HG03439 (cell line): Measurements from ENCODE around the gene GRAP2.
"Not testable (repeated sequence)": the region's sequence is repeated elsewhere in the genome, so short reads cannot be mapped to it uniquely, and the experiment has no call there.

Source experiments
- ATAC-seq: cut with Tn5 transposase; IDR thresholded peaks from one replicate; pipeline ENCODE4 v1.9.1; 2021; ENCODE audit warnings: mild to moderate bottlenecking, moderate library complexity; ENCODE audit not compliant: unreplicated experiment

Gene GRAP2

GRCh38 chr22:39900306-39901227 is at the start of gene GRAP2:
GRAP2 (plus strand) TSS chr22:39901084; CDS start chr22:39947107, 46,023 bp downstream.
- ATAC-seq, result no peak

GRCh38 chr22:39851606-39852315 is 49.1 kb upstream of the GRAP2 start:
- ATAC-seq, result no peak

GRCh38 chr22:39852799-39853198 is 48.1 kb upstream of the GRAP2 start:
- no peak for ATAC-seq

- ATAC-seq, result no peak
Measured at GRCh38 chr22:39856588-39856987, 44.3 kb upstream of the GRAP2 start.

GRCh38 chr22:39859903-39860588 is 40.8 kb upstream of the GRAP2 start:
- ATAC-seq, result no peak

- no peak for ATAC-seq
Measured at GRCh38 chr22:39868741-39869140, 32.1 kb upstream of the GRAP2 start.

- not testable (repeated sequence) for ATAC-seq
Measured at GRCh38 chr22:39869797-39870196, 31.1 kb upstream of the GRAP2 start.

GRCh38 chr22:39871008-39871798 is 29.7 kb upstream of the GRAP2 start:
- no peak for ATAC-seq

- no peak for ATAC-seq
Measured at GRCh38 chr22:39872548-39872947, 28.3 kb upstream of the GRAP2 start.

GRCh38 chr22:39873965-39874364 is 26.9 kb upstream of the GRAP2 start:
- ATAC-seq, result no peak

GRCh38 chr22:39875176-39875885 is 25.6 kb upstream of the GRAP2 start:
- not testable (repeated sequence) for ATAC-seq

GRCh38 chr22:39877079-39877845 is 23.6 kb upstream of the GRAP2 start:
- ATAC-seq, result no peak

GRCh38 chr22:39880722-39881121 is 20.2 kb upstream of the GRAP2 start:
- no peak for ATAC-seq

- ATAC-seq, result no peak
Measured at GRCh38 chr22:39883057-39883456, 17.8 kb upstream of the GRAP2 start.

GRCh38 chr22:39889924-39890323 is 11.0 kb upstream of the GRAP2 start:
- not testable (repeated sequence) for ATAC-seq

GRCh38 chr22:39893526-39893925 is 7.4 kb upstream of the GRAP2 start, which contains the start of gene ENTHD1:
ENTHD1 (minus strand) TSS chr22:39893760; CDS start chr22:39887748, 6,012 bp downstream.
- ATAC-seq, result no peak

GRCh38 chr22:39894554-39895092 is 6.3 kb upstream of the GRAP2 start:
- no peak for ATAC-seq

- no peak for ATAC-seq
Measured at GRCh38 chr22:39895682-39896081, 5.2 kb upstream of the GRAP2 start.
